NCI-H187 treated with DMSO at 0.1 percent for 48 hours (cell line): ENCODE data around the gene MTREX.

Experiments used
- DNase-seq: peaks from one replicate; lab custom pipeline; 2025; lab: John Stamatoyannopoulos, UW

The MTREX gene

DNA sequence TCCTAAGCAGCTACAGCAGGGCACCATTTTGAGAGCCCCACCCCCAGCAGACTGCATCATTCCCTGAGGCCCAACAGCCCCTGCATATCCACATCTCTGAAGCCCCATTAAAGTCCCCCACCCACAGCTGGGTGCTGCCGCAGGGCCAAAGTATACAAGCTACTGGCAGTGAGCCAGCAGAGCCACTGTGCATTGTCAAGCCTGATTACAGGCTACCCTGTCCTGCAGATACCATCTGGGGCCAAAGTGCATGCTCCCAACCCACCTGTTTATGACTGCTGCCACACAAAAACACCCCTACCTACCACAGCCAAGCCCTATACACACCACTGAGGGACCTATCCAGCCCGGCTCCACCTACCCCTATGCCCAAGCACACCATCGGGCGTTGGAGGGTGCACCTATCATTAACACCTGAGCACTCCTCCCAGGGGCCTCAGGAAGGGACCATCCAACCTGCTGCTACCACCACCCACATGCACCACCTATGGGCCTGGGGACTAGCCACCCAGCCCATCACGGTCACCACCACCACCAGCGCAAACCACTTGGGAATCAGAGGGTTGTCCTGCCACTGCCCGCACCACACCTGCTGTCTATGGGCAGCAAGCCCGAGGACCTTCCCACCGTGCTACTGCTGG, 121.9 kb downstream of the MTREX start:
- no peak for DNase-seq

DNA sequence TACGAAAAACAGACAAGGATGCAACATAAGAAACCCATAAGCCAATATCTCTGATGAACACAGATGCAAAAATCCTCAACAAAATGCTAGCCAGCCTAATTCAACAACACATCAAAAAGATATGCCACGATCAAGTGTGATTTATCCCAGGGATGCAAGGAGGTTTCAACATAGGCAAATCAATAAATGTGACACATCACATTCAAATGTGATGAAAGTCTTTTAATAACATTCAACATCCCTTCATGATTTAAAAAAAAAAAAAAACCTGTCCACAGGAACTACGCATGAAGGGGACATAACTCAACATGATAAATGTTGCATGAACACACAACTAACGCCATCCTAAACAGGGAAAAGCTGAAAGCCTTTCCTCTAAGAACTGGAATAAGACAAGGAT, 124.8 kb downstream of the MTREX start:
- no peak for DNase-seq

GRCh38 chr5:55437452-55437851, 129.7 kb downstream of the MTREX start:
- no peak for DNase-seq

DNA sequence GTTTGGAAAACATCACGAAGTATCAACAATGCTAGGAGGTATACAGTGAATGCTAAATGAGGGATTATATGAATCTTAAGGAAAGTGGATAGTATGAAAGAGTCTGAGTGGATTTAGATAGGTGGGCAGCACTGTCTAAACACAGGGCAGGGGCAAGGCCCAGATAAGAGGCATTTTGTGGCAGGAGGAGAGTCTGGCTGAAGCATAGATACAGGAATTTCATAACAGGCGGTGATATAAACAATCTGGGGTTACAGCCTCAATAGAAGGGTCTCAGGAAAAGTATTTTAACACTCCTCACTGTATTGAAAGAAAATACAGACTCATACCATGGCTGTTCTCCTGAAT, 130.0 kb downstream of the MTREX start:
- DNase-seq = no peak

DNA sequence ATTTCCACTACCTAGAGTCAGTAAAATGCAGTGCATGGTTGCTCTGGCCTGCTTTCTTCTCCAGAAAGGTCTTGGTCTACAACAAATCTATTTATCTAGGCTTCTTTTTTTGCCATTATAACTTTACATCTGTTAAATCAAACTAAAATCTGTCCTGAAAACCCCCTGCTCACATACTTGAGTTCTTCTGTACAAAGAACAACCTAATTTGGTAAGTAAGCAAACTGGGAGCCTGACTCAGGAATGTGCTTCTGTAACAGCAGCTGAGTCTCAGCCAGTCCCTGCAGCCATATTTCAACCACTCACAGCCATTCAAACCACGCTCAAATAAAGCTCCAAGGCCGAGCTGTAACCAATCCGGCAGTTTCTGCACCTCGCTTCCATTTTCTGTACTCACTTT, 131.2 kb downstream of the MTREX start:
- DNase-seq = no peak

DNA sequence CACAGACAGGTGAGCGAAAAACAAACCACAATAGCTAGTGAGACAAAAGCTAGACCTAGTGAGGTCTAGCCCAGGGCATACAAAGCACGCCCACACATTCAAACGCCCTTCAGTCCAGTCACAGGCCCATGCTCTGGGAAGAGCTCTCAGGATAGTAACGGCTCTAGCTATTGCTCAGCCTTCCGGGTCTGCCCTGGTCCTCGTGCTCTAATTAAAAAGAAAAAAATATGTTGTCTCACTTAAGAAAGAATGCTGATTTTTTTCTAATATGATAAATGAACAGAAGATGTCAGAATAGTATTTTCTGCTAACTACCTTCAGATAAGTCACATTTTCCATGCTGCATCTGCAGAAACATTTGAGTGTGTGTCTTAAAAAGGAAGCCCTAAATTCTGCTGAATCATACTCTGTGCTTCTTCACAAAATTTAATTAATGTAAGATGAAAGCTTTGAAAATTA, 132.4 kb downstream of the MTREX start:
- no peak for DNase-seq

DNA sequence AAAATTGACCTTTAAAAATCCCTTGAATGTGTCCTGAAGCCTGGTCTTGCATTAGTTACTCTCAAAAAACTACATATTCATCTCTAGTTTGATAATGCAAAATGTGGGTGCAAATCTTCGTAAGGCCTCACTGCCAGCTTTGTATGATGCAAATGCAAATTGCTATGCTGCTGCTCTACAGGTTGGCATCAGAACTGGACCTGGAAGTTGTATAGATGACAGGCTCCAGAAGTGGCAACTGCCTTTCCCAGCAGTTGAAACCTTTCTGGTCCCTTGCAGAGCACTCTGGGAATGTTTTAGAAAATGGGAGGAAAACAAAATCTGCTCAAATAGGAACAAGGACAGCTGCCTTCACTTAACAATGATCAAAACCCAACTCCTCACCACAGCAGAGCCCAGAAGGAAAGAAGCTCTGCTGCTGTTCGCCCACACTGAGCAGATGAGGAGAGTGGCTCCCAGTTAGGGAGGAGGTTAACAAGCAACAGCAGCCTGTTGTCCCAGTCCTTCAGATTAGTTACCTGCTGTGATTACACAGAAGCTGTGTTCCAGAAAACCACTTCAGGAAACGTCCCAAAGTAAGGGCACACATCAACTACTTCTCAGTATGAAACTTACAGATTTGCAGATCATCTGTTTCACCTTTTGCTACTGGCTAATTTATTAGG, 133.4 kb downstream of the MTREX start:
- DNase-seq = no peak

- no peak for DNase-seq
Measured at GRCh38 chr5:55441954-55442353, 134.2 kb downstream of the MTREX start.

DNA sequence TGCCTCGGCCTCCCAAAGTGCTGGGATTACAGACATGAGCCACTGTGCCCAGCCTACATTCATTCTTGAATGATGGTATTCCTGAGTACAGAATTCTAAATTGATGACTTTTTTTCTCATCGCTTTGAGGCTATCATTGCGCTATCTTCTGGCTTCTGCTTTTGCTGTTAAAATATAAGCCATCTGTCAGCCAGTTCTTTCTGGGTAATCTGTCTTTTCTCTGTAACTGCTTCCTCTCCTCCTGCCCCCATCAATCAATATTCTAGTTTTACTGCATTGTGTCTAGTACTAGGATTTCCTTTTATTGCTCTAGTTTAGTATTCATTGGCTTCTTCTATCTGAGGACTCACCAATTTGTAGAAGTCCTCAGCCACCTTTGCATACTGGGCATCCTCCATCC, 138.0 kb downstream of the MTREX start:
- no peak for DNase-seq

DNA sequence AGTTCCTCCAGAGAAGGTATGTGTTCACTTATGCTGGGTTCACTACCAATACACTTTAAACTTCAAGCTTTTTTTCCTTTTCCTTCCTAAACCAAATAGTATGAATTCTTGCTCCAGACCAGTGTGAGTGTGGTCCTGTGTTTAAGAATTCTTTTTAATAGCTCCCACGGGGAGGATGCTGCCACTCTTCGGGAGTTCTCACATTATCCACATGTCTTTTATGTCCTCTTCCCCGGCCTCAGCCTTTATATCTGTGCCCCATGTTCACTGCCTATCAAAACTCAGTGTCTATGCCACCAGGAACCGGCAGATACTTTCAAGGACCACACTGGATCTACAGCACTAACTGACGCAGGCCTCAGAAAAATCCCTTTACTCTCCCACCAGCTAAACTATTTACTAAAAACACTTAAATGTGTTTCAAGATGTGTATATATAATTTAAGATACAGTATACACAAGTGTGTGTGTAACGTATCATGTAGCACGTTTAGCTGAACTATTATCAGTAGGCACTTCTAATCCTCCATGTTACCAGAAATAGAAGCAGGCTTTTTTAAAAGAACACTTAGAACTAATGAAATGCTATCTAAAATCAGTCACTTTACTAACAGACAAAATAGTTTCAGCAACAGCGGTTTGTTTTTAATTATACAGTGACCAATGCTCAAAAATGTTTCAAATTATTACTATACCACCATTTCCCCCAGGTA, 139.0 kb downstream of the MTREX start:
- no peak for DNase-seq

- no peak for DNase-seq
Measured at GRCh38 chr5:55450050-55450765, 142.4 kb downstream of the MTREX start.

- no peak for DNase-seq
Measured at GRCh38 chr5:55451976-55452375, 144.2 kb downstream of the MTREX start.

DNA sequence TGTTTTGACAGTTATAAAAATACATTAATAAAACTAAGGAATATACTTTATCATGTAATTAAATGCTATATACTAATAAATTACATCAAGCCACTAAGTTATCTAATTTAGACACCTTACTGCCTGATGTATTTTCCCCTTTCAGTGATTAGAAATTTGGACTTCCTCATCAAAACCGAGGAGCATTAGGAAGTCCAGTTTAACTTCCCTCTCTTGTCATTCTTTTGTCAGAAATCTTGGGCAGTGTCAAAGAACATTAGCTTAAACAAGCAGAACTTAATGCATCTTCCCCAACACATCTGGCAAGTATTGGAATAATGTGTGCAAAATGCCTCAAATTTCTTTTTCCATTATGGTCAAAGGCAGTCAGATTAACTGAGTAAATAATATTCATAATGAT, 145.4 kb downstream of the MTREX start:
- no peak for DNase-seq

DNA sequence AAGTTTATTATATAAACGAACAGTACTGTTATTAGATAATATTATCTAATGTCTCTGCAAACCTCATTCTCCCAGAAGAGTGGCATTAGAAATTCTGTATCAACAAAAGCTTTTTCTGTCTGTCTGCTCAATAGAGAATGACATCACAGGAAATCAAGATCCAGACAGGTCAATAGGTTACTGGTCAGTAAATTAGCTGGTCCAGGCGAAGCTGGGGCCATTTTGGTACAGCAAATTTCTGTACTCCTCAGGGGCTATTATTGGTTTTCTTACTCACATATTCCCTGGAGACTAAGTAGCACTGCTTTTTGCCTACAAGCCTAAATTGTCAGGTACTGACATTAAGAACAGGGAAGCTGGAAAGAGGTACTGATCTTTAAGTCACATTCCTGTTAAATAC, 146.5 kb downstream of the MTREX start:
- no peak for DNase-seq

DNA sequence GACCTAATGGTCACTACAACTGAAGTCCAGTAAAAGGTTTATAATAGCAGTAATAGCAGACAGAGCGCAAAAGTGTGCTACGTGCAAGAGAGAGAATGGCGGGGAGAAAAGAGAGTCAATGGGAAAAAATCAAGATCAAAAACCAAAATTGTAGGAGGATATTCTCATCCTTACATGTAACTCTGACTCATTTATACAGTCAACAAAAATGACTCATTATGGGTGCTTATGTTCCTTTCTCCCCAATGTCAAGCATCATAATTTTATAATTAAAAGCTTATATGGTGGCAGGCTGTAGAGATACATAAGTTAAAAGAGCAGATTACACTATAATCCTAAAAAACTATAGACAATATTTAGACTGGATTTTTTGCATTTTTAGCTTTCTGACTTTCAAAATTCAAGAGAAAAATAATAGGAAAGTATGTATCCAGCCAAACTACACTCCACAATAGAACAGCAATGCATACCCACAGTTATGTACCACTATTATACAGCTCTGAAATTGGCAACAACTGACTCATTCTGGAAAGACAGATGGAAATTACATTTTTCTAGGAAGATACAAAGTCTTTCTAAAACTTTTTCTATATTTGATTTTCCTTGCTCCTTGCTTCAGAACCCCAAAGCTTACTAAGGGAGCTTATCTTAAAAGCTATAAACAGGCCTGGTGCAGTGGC, 148.6 kb downstream of the MTREX start:
- no peak for DNase-seq

GRCh38 chr5:55459572-55459971, 151.8 kb downstream of the MTREX start:
- DNase-seq = no peak

GRCh38 chr5:55463613-55464012, 155.8 kb downstream of the MTREX start:
- DNase-seq = no peak

- DNase-seq = no peak
Measured at GRCh38 chr5:55467862-55468551, 160.2 kb downstream of the MTREX start.

GRCh38 chr5:55469839-55470238, 162.1 kb downstream of the MTREX start:
- no peak for DNase-seq

DNA sequence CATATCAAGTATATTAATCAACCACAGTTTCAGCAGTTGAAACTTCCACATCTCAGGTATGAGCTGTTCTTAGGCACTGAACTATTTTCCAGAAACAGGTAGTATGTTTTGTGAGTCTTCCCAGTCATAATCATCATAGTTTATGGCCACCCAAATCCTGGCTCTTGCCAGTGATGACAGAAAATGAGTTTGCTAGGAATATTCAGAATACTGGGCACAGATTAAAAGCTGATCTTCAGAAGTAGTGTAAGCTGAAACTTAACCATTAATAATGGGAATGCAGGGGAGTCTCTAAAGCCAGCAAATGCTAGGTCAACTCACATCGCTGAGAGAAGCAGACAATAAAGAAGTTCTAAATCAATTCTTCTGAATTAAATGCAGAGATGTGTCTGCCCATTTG, 162.5 kb downstream of the MTREX start:
- DNase-seq = no peak

GRCh38 chr5:55471468-55471867, 163.7 kb downstream of the MTREX start:
- DNase-seq = no peak

DNA sequence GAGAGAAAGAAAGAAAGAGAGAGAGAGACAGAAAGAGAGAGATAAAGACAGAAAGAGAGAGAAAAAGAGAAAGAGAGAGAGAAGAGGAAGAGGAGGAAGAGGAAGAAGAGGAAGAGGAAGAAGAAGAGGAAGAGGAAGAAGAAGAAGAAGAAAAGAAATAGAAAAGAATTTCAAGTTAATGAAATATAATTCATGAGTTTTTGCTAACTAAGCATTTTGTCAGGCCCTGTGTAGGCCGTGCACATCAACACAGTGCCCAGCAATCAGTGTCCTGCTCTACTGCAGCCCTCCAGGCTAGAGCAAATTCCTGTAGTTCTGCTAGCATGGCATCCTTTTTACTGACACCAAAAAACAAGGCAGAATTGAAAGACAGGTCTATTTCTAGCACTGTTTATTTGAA, 164.9 kb downstream of the MTREX start:
- no peak for DNase-seq
